Prostate gland (tissue), 2 donors: ENCODE measurements around the gene SHISA7. TPM values are rescaled to one million over a fixed set of nuclear protein-coding genes. Genes with fewer than 3 reads are reported as not detected.

Experiments
- DNase-seq: peaks from one replicate; pipeline ENCODE4 v3.0.0-alpha.2; 2019; ENCODE audit warnings: low spot score
- H3K27ac ChIP-seq, 2 donors: fragments of 200-600 bp; sonication (generic); 2 replicates each; pipeline ENCODE4 v1.5.1; 2017 to 2019
- H3K27me3 ChIP-seq: fragments of 200-600 bp; sonication (generic); replicated peaks from 2 replicates; pipeline ENCODE4 v1.5.1; 2019; ENCODE audit not compliant: insufficient read depth
- H3K36me3 ChIP-seq, 2 donors: fragments of 200-600 bp; sonication (generic); 1 replicate in 1 of 2; 2 replicates in 1 of 2; pipeline versions ENCODE4 v1.5.1 to v1.8.1; 2017 to 2019
- H3K4me1 ChIP-seq: fragments of 200-600 bp; sonication (generic); replicated peaks from 2 replicates; pipeline ENCODE4 v1.5.1; 2019
- H3K4me3 ChIP-seq, 2 donors: fragments of 200-600 bp; sonication (generic); 2 replicates each; pipeline ENCODE4 v1.5.1; 2017 to 2019
- H3K9me3 ChIP-seq: fragments of 200-600 bp; sonication (generic); 2 replicates; pipeline ENCODE4 v1.5.1; 2017
- CTCF ChIP-seq, 4 experiments: fragments of 200-600 bp in 2 of 4; fragments of 450-650 bp in 2 of 4; sonication (generic) in 2 of 4; IDR thresholded peaks; 1 replicate in 3 of 4; 2 replicates in 1 of 4; pipeline ENCODE4 v1.5.1; 2016 to 2019; ENCODE audit warnings: antibody characterized with exemption in 4 of 4, mild to moderate bottlenecking in 2 of 4, moderate library complexity in 2 of 4
- POLR2A ChIP-seq: fragments of 450-650 bp; IDR thresholded peaks from one replicate; pipeline ENCODE4 v1.6.1; 2016; ENCODE audit warnings: antibody characterized with exemption, mild to moderate bottlenecking
- POLR2AphosphoS5 ChIP-seq: sonication (generic); formaldehyde crosslinking; IDR thresholded peaks from one replicate; pipeline ENCODE4 v1.6.1; 2017; ENCODE audit warnings: antibody characterized with exemption
- WGBS: methylation state at CpG from one replicate; pipeline ENCODE4 v1.1.5; 2018; 5-methylcytosine and 5-hydroxymethylcytosine counted together
- intact Hi-C: fragments of 100-400 bp; cut with DNase I; formaldehyde crosslinking; loops from one replicate; pipeline ENCODE4 v1.14.2; 2022
- total RNA-seq, 2 donors: library from RNA; depleted of rRNA; stranded (reverse); fragments of >200 nt; gene quantifications; one replicate each; pipeline ENCODE4 v1.1.0, GENCODE V29; 2016

SHISA7 gene
- total RNA-seq, 2 donors from 2014 or later, result not detected

DNA sequence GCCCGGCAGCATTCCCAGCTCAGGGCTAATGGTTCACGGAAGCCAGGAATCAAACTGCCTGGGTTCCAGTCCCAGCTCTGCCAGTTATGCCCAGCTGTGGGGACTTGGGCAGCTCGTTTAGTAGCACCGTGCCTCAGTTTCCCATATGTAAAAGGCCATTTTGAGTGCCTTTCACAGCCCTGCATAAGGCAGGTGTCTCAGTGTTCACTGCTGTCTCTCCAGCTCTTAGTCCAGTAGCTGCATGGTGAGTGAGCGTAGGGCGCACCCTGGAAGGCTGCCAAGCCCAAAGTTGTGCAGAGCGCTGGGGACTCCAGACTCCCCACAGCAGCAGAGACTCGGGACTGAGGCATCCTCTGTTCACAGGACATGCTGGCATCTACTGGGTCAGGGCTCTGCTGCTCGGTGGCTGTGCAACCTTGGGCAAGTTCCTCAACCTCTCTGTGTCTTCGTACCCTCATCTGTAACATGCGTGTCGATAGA lies 51.9 kb downstream of the SHISA7 start:
- TF ChIP-seq CTCF (IDR thresholded peaks at IDR 0.05), result no peak
- no peak for TF ChIP-seq POLR2A
- TF ChIP-seq POLR2AphosphoS5, result no peak
- peaks cover 20% of the 10 kb centered on the region for H3K4me1 ChIP-seq
- H3K27ac ChIP-seq, result no peak overlapping the region
- H3K4me3 ChIP-seq, result no peak overlapping the region
- no peaks in the 10 kb centered on the region for H3K27me3 ChIP-seq
- no peak for DNase-seq
- peaks cover 0 to 5% of the 10 kb centered on the region in 2 donors for H3K36me3 ChIP-seq
- intact Hi-C loops, result no loop called here
- no peaks in the 10 kb centered on the region for H3K9me3 ChIP-seq
- WGBS, result 75% methylated on average over 11 of the region's 12 CpGs

GRCh38 chr19:55390461-55390880 lies 52.6 kb downstream of the SHISA7 start:
- no peak overlapping the region for H3K27ac ChIP-seq
- H3K36me3 ChIP-seq, result peaks cover 0 to 5% of the 10 kb centered on the region in 2 donors
- H3K4me3 ChIP-seq, result no peak overlapping the region
- no peaks in the 10 kb centered on the region for H3K27me3 ChIP-seq
- intact Hi-C loops, result no loop called here
- peaks cover 20% of the 10 kb centered on the region for H3K4me1 ChIP-seq
- WGBS, result 69% methylated on average over 7 of the region's 7 CpGs
- no peak for DNase-seq
- H3K9me3 ChIP-seq, result no peaks in the 10 kb centered on the region
- no peak for TF ChIP-seq POLR2A
- no peak for TF ChIP-seq CTCF (IDR thresholded peaks at IDR 0.05)
- no peak for TF ChIP-seq POLR2AphosphoS5

DNA sequence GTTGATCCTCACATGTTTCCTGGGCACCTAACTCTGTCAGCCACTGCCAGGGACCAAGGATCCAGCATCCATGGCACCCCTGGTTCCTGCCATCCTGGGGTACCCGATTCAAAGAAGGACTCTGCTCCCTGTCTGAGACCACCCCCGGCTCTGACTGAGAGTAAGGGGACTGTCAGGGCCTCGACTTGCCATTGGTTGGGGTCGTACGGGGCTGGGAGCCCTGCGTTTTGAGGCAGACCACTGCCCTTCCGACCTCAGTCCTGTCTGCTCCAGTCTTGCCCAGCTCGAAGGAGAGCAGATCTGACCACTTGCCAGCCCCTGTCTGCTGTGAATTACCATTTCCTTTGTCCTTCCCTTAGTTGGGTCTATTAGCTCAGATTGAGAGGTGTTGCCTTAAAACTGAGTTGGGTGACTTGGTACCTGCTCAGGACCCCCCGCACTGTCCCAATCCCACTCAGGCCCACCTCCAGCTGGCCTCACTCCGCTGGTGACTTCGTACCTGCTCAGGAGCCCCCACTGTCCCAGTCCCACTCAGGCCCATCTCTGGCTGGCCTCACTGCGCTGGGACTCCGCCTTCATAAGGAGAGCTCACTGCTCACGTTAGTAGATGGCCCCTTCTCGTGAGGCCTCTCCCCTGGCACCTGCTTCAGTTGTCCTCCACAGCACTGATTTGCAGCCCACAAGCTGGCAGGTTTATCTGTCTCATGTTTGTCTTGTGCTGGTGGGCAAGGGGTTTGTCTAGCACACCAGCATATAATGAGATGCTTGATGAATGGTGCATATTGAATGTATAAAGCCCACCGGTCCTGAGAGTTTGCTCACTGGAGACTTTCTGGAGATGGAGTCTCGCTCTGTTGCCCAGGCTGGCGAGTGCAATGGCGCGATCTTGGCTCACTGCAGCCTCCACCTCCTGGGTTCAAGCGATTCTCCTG lies 53.4 kb downstream of the SHISA7 start:
- WGBS, result 77% methylated on average over 21 of the region's 21 CpGs
- Histone ChIP-seq H3K9me3 (no peaks in the 10 kb centered on the region), H3K4me1 (peaks cover 25% of the 10 kb centered on the region), H3K27me3 (no peaks in the 10 kb centered on the region), H3K4me3 (no peak overlapping the region), H3K36me3 (peaks cover 0 to 5% of the 10 kb centered on the region in 2 donors), H3K27ac (no peak overlapping the region)
- intact Hi-C loops, result loop anchor here (5.0 kb wide), 2 partner anchors 47 to 87 kb away; no protein-coding TSS in a partner anchor
- DNase-seq, result no peak
- TF ChIP-seq POLR2AphosphoS5 (no peak), CTCF (IDR thresholded peaks at IDR 0.05) (no peak), POLR2A (no peak)

GRCh38 chr19:55387736-55388497 lies 55.2 kb downstream of the SHISA7 start:
- intact Hi-C loops, result loop anchor here (5.0 kb wide), 2 partner anchors 46 to 86 kb away; no protein-coding TSS in a partner anchor
- 68% methylated on average over 24 of the region's 24 CpGs for WGBS
- H3K4me1 ChIP-seq, result peaks cover 30% of the 10 kb centered on the region
- DNase-seq, result no peak
- H3K27me3 ChIP-seq, result no peaks in the 10 kb centered on the region
- no peaks in the 10 kb centered on the region for H3K9me3 ChIP-seq
- H3K4me3 ChIP-seq, result peak overlapping the region; percentile 17 to 74
- no peak overlapping the region for H3K27ac ChIP-seq
- peaks cover 0 to 5% of the 10 kb centered on the region in 2 donors for H3K36me3 ChIP-seq
- TF ChIP-seq POLR2AphosphoS5 (no peak), CTCF (IDR thresholded peaks at IDR 0.05) (no peak), POLR2A (no peak)
